ENCODE results near the gene MME.

MME gene

DNA sequence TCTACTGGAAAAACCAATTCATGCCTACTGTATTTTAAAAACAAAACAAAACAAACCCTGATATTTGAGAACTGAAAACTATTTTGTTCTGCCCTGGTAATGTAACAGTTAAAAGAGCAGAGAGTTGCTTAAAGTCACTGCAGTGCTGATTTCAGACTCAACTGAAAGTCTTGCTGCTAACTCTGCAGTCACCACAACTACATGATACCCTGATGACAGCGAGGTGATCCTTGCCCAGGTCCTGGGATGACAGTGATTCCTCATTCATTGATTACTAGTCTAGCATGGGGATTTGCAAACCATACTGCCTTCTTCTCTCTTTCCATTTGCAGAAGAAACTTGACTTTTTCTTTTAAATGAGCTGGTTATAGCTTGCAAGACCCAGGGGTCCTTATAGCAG, 67.5 kb downstream of the MME start:
- Histone ChIP-seq H3K4me1 (ENCODE audit: insufficient read depth, poor library complexity, severe bottlenecking) (no peaks in the 10 kb centered on the region), H3K27ac (ENCODE audit: poor library complexity, severe bottlenecking) (no peak overlapping the region), H3K36me3 (ENCODE audit: low read depth) (no peaks in the 10 kb centered on the region; the same call in 1 of the 2 replicates), H3K27me3 (ENCODE audit: insufficient read depth, poor library complexity, severe bottlenecking) (no peaks in the 10 kb centered on the region), H3K4me3 (ENCODE audit: severe bottlenecking) (no peak overlapping the region), H3K9me3 (ENCODE audit: severe bottlenecking) (no peaks in the 10 kb centered on the region)
- ATAC-seq (ENCODE audit: low read depth) (no peak), DNase-seq (ENCODE audit: low spot score) (no peak)
- TF ChIP-seq CTCF (IDR thresholded peaks at IDR 0.05; ENCODE audit: poor library complexity, severe bottlenecking), result no peak

GRCh38 chr3:155149494-155149893, 69.4 kb downstream of the MME start:
- Histone ChIP-seq H3K4me1 (ENCODE audit: insufficient read depth, poor library complexity, severe bottlenecking) (no peaks in the 10 kb centered on the region), H3K4me3 (ENCODE audit: severe bottlenecking) (no peak overlapping the region), H3K9me3 (ENCODE audit: severe bottlenecking) (no peaks in the 10 kb centered on the region), H3K27me3 (ENCODE audit: insufficient read depth, poor library complexity, severe bottlenecking) (no peaks in the 10 kb centered on the region), H3K36me3 (ENCODE audit: low read depth) (no peaks in the 10 kb centered on the region; the same call in 1 of the 2 replicates), H3K27ac (ENCODE audit: poor library complexity, severe bottlenecking) (no peak overlapping the region)
- ATAC-seq (ENCODE audit: low read depth) (no peak), DNase-seq (ENCODE audit: low spot score) (no peak)
- TF ChIP-seq CTCF (IDR thresholded peaks at IDR 0.05; ENCODE audit: poor library complexity, severe bottlenecking), result no peak

- no peaks in the 10 kb centered on the region; the same call in 1 of the 2 replicates for H3K36me3 ChIP-seq (ENCODE audit: low read depth)
- H3K4me1 ChIP-seq (ENCODE audit: insufficient read depth, poor library complexity, severe bottlenecking), result no peaks in the 10 kb centered on the region
- H3K27me3 ChIP-seq (ENCODE audit: insufficient read depth, poor library complexity, severe bottlenecking), result no peaks in the 10 kb centered on the region
- H3K9me3 ChIP-seq (ENCODE audit: severe bottlenecking), result no peaks in the 10 kb centered on the region
- DNase-seq (ENCODE audit: low spot score) (no peak), ATAC-seq (ENCODE audit: low read depth) (no peak)
- TF ChIP-seq CTCF (IDR thresholded peaks at IDR 0.05; ENCODE audit: poor library complexity, severe bottlenecking), result no peak
- no peak overlapping the region for H3K4me3 ChIP-seq (ENCODE audit: severe bottlenecking)
- H3K27ac ChIP-seq (ENCODE audit: poor library complexity, severe bottlenecking), result no peak overlapping the region
Measured at GRCh38 chr3:155153242-155154186, 73.4 kb downstream of the MME start.

DNA sequence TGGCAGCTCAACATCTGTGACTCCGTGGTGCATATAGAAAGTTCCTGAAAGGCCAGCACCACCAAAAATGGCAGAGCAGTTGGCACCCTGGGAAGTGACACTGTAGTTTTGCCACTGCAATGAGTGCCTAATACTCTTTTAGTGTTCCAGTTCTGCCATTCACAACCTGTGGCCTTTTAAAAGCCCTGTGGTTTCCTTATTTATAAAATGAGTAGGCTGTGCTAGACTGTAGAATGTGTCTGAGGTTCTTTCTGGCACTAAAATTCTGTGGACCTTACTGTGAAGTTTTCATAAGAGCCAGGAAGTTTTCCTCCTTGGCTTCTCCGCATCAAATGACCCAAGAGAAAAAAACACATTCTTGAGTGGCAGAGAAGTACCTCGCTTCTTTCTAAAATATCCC, 74.1 kb downstream of the MME start:
- ATAC-seq (ENCODE audit: low read depth) (no peak), DNase-seq (ENCODE audit: low spot score) (no peak)
- H3K4me3 ChIP-seq (ENCODE audit: severe bottlenecking), result no peak overlapping the region
- H3K36me3 ChIP-seq (ENCODE audit: low read depth), result no peaks in the 10 kb centered on the region
- no peaks in the 10 kb centered on the region for H3K4me1 ChIP-seq (ENCODE audit: insufficient read depth, poor library complexity, severe bottlenecking)
- no peaks in the 10 kb centered on the region for H3K27me3 ChIP-seq (ENCODE audit: insufficient read depth, poor library complexity, severe bottlenecking)
- H3K27ac ChIP-seq (ENCODE audit: poor library complexity, severe bottlenecking), result no peak overlapping the region
- no peaks in the 10 kb centered on the region for H3K9me3 ChIP-seq (ENCODE audit: severe bottlenecking)
- no peak for TF ChIP-seq CTCF (IDR thresholded peaks at IDR 0.05; ENCODE audit: poor library complexity, severe bottlenecking)
